ENCODE results near the gene SFT2D2. TPM values are rescaled to one million over a fixed set of nuclear protein-coding genes. Genes with fewer than 3 reads are reported as not detected.

SFT2D2 gene
- total RNA-seq, 1 donor from 2014 or later = 60.2 TPM

GRCh38 chr1:168218658-168219057 is 7.1 kb upstream of the SFT2D2 start:
- H3K27me3 Mint-ChIP-seq (ENCODE audit: low read depth) = no peaks in the 10 kb centered on the region
- H3K9me3 Mint-ChIP-seq = peaks cover 12% of the 10 kb centered on the region
- no peak for TF ChIP-seq CTCF (IDR thresholded peaks at IDR 0.05; ENCODE audit: unreplicated experiment)
- H3K36me3 Mint-ChIP-seq = no peaks in the 10 kb centered on the region
- DNase-seq (ENCODE audit: low spot score in 2 of 2, unreplicated experiment in 2 of 2) = no peak
- H3K4me3 Mint-ChIP-seq = no peak overlapping the region
- H3K4me1 Mint-ChIP-seq = peaks cover 2% of the 10 kb centered on the region
- H3K27ac Mint-ChIP-seq = no peak overlapping the region

- Mint-ChIP-seq H3K27me3 (ENCODE audit: low read depth) (no peaks in the 10 kb centered on the region), H3K4me3 (no peak overlapping the region), H3K27ac (no peak overlapping the region), H3K9me3 (peaks cover 10% of the 10 kb centered on the region), H3K4me1 (peaks cover 7% of the 10 kb centered on the region), H3K36me3 (no peaks in the 10 kb centered on the region)
- DNase-seq (ENCODE audit: low spot score in 2 of 2, unreplicated experiment in 2 of 2) = no peak
- TF ChIP-seq CTCF (IDR thresholded peaks at IDR 0.05; ENCODE audit: unreplicated experiment) = no peak
Observed at GRCh38 chr1:168220470-168220871, 5.3 kb upstream of the SFT2D2 start.

GRCh38 chr1:168221275-168221674 is 4.5 kb upstream of the SFT2D2 start:
- no peak overlapping the region for H3K27ac Mint-ChIP-seq
- H3K4me1 Mint-ChIP-seq = peaks cover 8% of the 10 kb centered on the region
- no peaks in the 10 kb centered on the region for H3K27me3 Mint-ChIP-seq (ENCODE audit: low read depth)
- no peak for TF ChIP-seq CTCF (IDR thresholded peaks at IDR 0.05; ENCODE audit: unreplicated experiment)
- H3K36me3 Mint-ChIP-seq = no peaks in the 10 kb centered on the region
- peaks cover 10% of the 10 kb centered on the region for H3K9me3 Mint-ChIP-seq
- H3K4me3 Mint-ChIP-seq = no peak overlapping the region
- DNase-seq (ENCODE audit: low spot score in 2 of 2, unreplicated experiment in 2 of 2) = no peak

GRCh38 chr1:168223261-168223660 is 2.5 kb upstream of the SFT2D2 start:
- Mint-ChIP-seq H3K4me1 (peaks cover 25% of the 10 kb centered on the region), H3K27ac (no peak overlapping the region), H3K27me3 (ENCODE audit: low read depth) (no peaks in the 10 kb centered on the region), H3K9me3 (peaks cover 10% of the 10 kb centered on the region), H3K36me3 (no peaks in the 10 kb centered on the region), H3K4me3 (no peak overlapping the region)
- DNase-seq (ENCODE audit: low spot score in 2 of 2, unreplicated experiment in 2 of 2) = no peak
- TF ChIP-seq CTCF (IDR thresholded peaks at IDR 0.05; ENCODE audit: unreplicated experiment) = no peak

- H3K4me1 Mint-ChIP-seq = peaks cover 31% of the 10 kb centered on the region
- no peak for TF ChIP-seq CTCF (IDR thresholded peaks at IDR 0.05; ENCODE audit: unreplicated experiment)
- H3K27me3 Mint-ChIP-seq (ENCODE audit: low read depth) = no peaks in the 10 kb centered on the region
- no peak overlapping the region for H3K27ac Mint-ChIP-seq
- H3K36me3 Mint-ChIP-seq = no peaks in the 10 kb centered on the region
- peaks cover 10% of the 10 kb centered on the region for H3K9me3 Mint-ChIP-seq
- no peak overlapping the region for H3K4me3 Mint-ChIP-seq
- no peak for DNase-seq (ENCODE audit: low spot score in 2 of 2, unreplicated experiment in 2 of 2)
Observed at GRCh38 chr1:168223681-168224540, 1.9 kb upstream of the SFT2D2 start.
